ENCODE data around the gene ZDHHC4.
"Not testable (repeated sequence)": the region's sequence is repeated elsewhere in the genome, so short reads cannot be mapped to it uniquely, and the experiment has no call there.

Gene ZDHHC4

DNA sequence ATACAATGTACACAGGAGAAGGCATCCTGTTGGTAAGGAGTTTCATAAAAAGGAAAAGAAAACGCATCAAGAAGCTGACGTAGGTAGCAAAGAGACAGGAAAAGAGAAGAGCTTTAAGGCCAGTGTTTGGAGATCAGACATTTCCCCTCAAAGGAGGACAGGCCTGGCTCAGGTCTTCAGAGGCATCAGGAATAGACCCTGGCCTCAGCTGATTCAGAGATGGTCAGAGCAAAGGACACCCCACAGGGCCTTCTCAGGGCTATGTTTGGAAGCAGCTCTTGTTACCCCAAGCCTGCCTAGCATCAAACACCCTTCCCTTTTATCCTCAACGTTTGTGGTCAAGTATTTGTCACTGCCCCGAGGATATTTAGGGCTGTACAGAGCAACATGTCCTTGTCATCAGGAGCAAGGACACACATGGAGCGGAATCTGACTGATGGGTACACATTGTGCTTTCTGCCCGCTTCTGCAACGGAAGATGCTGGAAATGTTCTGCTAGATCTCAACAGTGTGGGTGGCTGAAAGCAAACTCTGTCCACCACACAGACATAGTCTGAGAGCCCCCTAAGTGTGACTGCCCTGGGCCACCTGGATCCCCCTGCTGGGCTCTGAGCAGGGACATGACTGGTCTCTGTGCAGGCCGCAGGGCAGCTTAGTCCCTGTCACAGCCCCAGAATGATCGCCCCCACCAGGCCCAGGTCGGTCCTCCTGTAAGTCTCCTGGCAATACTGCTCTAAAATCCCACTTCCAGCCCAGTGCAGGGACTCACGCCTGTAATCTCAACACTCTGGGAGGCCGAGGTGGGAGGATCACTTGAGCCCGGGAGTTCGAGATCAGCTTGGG, 1.0 kb upstream of the ZDHHC4 start:
- H3K36me3 ChIP-seq (ENCODE audit: control insufficient read depth, low read length), result peaks cover 23% of the 10 kb centered on the region
- TF ChIP-seq EZH2phosphoT487 (IDR thresholded peaks at IDR 0.05; ENCODE audit: borderline replicate concordance, low read length) (no peak), CTCF (IDR thresholded peaks at IDR 0.05; ENCODE audit: low read depth, low read length, poor library complexity, severe bottlenecking) (peak; percentile 46)

GRCh38 chr7:6576867-6577368, 336 bp upstream of the ZDHHC4 start:
- Histone ChIP-seq H3F3A (ENCODE audit: control insufficient read depth, insufficient read depth) (peaks cover 22% of the 10 kb centered on the region), H3K4me2 (ENCODE audit: low read length) (peak overlapping the region; percentile 79), H3K4me3 (ENCODE audit: low read length) (peak overlapping the region; percentile 82), H3K36me3 (ENCODE audit: control insufficient read depth, low read length) (peaks cover 30% of the 10 kb centered on the region), H3K4me1 (ENCODE audit: control insufficient read depth, low read length) (peaks cover 59% of the 10 kb centered on the region), H3K79me2 (ENCODE audit: control insufficient read depth, low read length) (peaks cover 38% of the 10 kb centered on the region)
- not testable (repeated sequence) for H4K20me1 ChIP-seq (ENCODE audit: control insufficient read depth, insufficient read depth, low read depth, low read length); H3K9me3 ChIP-seq (ENCODE audit: control insufficient read depth, insufficient read depth, low read length); H3K27ac ChIP-seq (ENCODE audit: low read depth, low read length); H3K27me3 ChIP-seq (ENCODE audit: control insufficient read depth, low read length); H3K9me2 ChIP-seq (replicated peaks; ENCODE audit: control insufficient read depth, low read length)

More for the DNA sequence above, 1.0 kb upstream of the ZDHHC4 start:
- peaks cover 15% of the 10 kb centered on the region for H3F3A ChIP-seq (ENCODE audit: control insufficient read depth, insufficient read depth)
- peak overlapping the region; percentile 73 for H3K4me3 ChIP-seq (ENCODE audit: low read length)
- H3K9me2 ChIP-seq (replicated peaks; ENCODE audit: control insufficient read depth, low read length), result no peaks in the 10 kb centered on the region
- H3K27me3 ChIP-seq (ENCODE audit: control insufficient read depth, low read length), result no peaks in the 10 kb centered on the region
- peaks cover 37% of the 10 kb centered on the region for H3K79me2 ChIP-seq (ENCODE audit: control insufficient read depth, low read length)
- H3K4me2 ChIP-seq (ENCODE audit: low read length), result peak overlapping the region; percentile 79
- no peaks in the 10 kb centered on the region for H4K20me1 ChIP-seq (ENCODE audit: control insufficient read depth, insufficient read depth, low read depth, low read length)
- peaks cover 52% of the 10 kb centered on the region for H3K4me1 ChIP-seq (ENCODE audit: control insufficient read depth, low read length)
- H3K9me3 ChIP-seq (ENCODE audit: control insufficient read depth, insufficient read depth, low read length), result no peaks in the 10 kb centered on the region
- no peak overlapping the region for H3K27ac ChIP-seq (ENCODE audit: low read depth, low read length)

- Histone ChIP-seq H3K9me3 (ENCODE audit: control insufficient read depth, insufficient read depth, low read length) (no peaks in the 10 kb centered on the region), H3K27ac (ENCODE audit: low read depth, low read length) (peak overlapping the region; percentile 75), H3F3A (ENCODE audit: control insufficient read depth, insufficient read depth) (peaks cover 27% of the 10 kb centered on the region), H3K36me3 (ENCODE audit: control insufficient read depth, low read length) (peaks cover 44% of the 10 kb centered on the region), H3K4me3 (ENCODE audit: low read length) (peak overlapping the region; percentile 82), H3K79me2 (ENCODE audit: control insufficient read depth, low read length) (peaks cover 38% of the 10 kb centered on the region), H4K20me1 (ENCODE audit: control insufficient read depth, insufficient read depth, low read depth, low read length) (no peaks in the 10 kb centered on the region), H3K9me2 (replicated peaks; ENCODE audit: control insufficient read depth, low read length) (no peaks in the 10 kb centered on the region), H3K4me2 (ENCODE audit: low read length) (peak overlapping the region; percentile 59), H3K4me1 (ENCODE audit: control insufficient read depth, low read length) (peaks cover 74% of the 10 kb centered on the region), H3K27me3 (ENCODE audit: control insufficient read depth, low read length) (no peaks in the 10 kb centered on the region)
- TF ChIP-seq CTCF (IDR thresholded peaks at IDR 0.05; ENCODE audit: low read depth, low read length, poor library complexity, severe bottlenecking), result no peak
- no peak for TF ChIP-seq EZH2phosphoT487 (IDR thresholded peaks at IDR 0.05; ENCODE audit: borderline replicate concordance, low read length)
Observed at GRCh38 chr7:6578114-6579084, 1.1 kb downstream of the ZDHHC4 start.

Data from DOHH2 (cell line).